SKM-1 treated with dmso at 0.1 percent for 144 hours (cell line): ENCODE results near the gene CDH19.

Experiments used
- DNase-seq: peaks from one replicate; lab custom pipeline; 2025; ENCODE audit not compliant: unreplicated experiment; lab: John Stamatoyannopoulos, UW

Gene CDH19, protein sequence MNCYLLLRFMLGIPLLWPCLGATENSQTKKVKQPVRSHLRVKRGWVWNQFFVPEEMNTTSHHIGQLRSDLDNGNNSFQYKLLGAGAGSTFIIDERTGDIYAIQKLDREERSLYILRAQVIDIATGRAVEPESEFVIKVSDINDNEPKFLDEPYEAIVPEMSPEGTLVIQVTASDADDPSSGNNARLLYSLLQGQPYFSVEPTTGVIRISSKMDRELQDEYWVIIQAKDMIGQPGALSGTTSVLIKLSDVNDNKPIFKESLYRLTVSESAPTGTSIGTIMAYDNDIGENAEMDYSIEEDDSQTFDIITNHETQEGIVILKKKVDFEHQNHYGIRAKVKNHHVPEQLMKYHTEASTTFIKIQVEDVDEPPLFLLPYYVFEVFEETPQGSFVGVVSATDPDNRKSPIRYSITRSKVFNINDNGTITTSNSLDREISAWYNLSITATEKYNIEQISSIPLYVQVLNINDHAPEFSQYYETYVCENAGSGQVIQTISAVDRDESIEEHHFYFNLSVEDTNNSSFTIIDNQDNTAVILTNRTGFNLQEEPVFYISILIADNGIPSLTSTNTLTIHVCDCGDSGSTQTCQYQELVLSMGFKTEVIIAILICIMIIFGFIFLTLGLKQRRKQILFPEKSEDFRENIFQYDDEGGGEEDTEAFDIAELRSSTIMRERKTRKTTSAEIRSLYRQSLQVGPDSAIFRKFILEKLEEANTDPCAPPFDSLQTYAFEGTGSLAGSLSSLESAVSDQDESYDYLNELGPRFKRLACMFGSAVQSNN

DNA sequence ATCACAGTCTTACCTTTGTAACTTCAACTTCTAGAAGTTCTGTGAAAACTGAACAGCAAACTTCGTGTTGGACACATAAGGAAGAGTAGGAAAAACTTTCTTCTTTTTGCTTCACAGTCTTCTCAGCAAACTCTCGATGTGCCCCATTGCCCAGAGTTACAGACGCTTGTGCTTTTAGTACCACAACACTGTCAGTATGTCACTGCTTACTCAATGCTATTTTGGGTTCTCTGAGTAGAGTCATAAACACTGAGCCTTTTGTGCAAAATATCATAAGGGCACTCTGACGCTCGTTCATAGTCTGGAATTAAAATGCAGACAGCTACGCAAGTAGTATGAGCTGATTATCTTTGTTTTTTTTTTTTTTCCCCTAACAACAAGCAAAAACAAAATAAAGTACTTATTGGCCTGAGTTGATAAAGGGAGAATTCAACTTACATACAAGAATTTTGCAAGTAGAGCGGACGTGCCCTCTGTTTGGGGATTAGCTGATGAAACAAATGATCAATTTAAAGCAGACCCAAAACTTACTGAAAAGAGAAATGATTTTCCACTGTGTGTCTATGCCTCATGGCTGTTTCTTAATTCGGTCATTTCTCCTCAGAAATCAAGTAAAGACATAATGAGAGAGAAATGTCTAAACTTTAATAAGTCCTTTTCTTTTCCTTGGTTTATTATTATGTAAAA is at the start of gene CDH19:
Gene CDH19, minus strand, starts transcription at position 150 of the 687 bp plus-strand sequence. CDS start 31,886 bp downstream, outside the sequence.
- DNase-seq: no peak

DNA sequence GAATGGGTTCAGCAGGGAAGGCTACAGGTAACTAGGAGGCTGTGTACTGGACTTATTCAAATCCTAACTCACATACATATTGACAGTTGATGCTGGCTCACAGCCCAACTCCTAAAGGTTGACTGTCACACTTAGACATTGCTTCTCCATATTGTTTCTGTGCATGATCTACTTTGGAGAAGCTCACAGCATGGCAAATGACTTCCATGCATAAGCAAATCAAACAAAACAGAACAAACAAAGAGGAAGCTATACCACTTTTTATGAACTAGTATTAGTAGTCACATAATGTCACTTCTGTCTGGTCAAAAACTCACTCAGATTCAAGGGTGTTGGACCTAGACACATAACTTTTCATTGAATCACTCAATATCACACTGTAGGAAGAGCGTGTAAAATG is 43.8 kb upstream of the CDH19 start:
- no peak for DNase-seq

DNA sequence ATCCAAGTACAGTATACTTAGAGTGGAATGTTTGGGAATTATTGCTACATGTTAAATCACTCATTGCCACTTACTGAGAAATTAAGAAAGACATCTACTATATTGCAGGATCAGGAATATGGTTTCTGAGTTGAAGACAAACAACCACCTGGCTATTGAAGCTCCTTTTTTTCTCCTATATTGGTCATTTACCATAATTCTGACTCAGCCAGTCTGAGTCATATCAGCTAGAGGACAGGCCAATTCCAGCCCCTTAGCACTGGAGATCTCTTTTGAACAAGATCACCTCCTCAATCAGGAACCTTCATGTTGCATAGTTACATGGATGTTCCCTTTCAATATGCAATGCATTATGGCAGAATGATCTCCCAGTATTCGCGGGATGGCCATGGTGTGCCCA is 42.7 kb upstream of the CDH19 start:
- no peak for DNase-seq

DNA sequence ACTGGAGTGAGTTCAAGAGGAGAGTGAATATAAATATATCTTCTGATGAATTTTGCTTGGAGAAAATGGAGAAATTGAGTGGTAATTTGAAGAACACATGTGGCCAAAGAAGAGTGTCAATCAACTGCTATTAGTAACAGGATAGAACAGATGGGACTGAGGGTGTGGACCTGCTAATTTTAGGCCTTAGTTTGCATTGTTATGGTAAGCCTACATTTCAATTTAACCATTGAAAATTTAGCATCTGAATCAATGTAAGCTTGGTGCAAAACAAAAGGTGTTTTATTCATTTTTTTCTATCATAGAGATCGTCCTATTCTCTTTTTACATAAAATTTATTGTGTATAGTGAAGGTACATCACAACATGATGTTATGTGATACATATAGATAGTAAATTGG is 42.1 kb upstream of the CDH19 start:
- no peak for DNase-seq

DNA sequence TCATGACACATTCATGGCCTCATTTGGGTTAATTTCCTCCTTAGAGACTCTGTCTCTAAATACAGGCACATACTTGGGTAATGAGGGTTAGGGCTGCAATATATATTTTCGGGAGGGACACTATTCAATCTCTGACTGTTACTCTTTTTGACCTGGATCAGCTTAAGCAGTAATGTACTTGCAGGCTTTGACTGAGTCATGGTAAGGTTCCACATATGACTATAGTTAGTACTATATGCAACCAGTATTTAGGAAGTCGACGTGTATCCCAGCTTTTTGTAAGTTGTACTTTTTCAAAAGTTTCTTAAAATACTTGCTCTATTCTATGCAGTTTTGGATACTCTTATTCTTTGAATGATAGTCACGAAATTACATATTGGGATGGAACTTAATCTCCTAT is 37.2 kb upstream of the CDH19 start:
- no peak for DNase-seq

DNA sequence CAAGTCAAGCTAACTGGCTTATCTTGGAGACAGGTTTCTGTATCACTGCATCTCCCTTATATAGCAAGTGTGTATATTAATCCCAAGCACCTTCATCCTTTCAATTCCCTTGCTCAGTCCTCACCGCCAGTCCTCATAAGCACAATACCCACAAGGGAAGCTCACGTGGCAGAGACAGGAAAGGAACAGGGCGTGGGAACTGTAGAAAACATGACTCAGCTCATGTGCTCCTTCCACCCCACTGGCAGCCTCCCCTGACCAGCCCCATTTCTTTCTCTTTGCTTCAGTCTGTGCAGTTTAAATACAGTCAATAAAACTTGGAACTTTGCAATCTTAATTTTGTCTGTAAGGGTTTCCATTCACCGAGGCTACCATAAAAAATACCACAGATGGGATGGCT is 36.5 kb upstream of the CDH19 start:
- DNase-seq: no peak

DNA sequence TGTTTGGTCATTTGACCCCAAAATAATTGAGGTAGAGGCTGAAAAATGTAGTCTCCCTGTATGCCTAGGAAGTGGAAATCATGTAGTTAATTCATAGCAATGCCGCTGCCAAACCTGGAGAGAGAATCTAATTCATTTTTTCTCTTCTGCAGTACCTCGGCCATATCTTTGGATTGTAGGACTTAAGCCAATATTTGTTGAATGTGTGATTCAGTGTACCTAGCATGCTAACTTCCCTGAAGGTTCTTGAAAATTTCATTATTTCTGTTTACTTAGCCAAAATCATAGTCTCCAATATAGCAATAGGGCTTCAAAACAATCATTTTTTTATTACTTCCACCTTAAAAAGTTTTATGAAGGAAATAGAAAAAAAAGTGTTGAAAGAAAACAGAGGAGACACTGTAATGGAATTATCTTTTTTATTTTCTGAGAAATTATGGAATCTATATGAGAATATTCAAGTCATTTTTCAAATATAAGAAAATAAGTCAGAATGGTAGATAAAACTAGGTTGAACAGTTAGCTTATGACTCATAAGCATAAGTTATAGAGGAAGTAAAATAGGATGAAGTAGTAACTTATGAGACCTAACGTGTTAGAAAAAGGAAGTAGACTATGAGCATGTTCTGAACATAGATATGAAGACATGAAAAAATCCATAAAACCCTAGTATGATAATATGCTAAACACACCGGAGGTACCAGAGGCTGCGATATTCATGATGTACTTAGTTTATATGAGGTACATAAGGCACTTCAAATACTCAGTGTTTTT is 35.2 kb upstream of the CDH19 start:
- DNase-seq: peak; percentile 65

DNA sequence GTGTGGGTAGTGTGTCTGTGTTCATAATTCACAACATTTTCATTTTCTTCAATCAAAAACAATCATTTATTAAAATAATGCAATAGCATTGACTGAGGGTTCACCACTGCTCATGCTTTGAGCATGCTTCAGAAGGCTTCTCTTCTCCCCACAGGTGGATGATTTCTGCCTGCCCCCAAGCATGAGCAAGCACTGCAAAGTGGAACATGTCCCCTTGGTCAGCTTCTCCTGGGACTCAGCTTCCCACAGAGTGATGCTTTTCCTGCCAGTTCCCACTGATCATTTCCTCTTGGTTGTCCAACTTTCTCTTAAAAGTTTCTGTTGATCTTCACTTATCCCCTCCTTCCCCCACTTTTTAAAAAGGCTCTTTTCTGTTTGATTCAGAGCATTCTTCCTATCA is 31.5 kb upstream of the CDH19 start:
- DNase-seq: no peak

DNA sequence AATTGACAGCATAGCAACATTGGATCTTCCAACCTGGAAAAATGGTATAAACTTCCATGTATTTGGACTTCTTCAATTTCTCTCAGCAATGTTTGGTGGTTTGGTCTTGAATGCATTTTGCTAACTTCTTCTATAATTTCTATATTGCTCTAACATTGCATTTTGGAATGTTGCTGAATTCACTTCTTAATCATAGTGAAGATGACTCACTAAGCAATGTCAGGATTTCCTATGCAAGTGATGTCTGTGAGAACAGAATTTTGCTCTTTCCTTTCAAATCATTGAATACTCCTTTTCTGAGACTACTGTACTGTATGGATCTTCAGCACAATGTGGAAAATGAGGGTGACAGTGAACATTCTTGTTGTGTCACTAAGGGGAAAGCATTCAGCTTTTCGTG is 28.9 kb upstream of the CDH19 start:
- no peak for DNase-seq

DNA sequence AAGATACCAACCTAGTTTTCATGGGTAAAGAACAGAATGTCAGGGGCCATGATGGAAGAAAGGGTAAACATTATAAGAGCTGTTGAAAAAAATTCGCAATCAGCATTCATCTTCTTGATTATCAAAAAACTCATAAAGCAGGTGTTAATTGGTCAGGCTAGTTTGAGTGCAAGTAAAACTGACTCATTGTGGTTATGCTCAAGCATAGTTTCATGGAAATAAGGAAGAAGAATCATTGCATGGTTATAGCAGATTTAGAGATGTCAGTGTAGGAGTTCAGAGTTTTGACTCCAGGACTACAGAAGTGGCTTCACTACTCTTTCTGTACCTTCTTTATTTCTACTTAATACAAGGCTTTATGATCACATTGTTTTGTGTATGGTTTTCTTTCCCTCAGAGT is 26.9 kb upstream of the CDH19 start:
- DNase-seq: peak; percentile 32

DNA sequence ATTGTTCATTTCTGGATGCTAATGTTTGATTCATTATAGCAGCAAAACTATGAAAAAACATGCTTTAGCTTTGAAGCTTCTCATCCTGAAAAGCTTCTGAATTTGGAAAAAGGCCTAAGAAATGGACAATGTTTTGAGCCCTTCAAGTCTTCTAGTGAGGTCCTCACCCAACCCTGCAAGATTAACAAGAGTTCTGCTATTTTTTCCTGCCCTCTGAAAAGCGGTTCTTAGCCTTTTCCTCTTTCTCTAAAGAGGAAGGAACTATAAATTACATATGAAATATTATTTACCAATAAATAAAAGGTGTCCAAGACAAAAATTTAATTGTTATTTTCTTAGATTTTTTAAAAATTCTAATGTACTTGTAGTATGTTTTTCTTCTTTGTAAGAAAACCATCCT is 19.9 kb upstream of the CDH19 start:
- DNase-seq: no peak

DNA sequence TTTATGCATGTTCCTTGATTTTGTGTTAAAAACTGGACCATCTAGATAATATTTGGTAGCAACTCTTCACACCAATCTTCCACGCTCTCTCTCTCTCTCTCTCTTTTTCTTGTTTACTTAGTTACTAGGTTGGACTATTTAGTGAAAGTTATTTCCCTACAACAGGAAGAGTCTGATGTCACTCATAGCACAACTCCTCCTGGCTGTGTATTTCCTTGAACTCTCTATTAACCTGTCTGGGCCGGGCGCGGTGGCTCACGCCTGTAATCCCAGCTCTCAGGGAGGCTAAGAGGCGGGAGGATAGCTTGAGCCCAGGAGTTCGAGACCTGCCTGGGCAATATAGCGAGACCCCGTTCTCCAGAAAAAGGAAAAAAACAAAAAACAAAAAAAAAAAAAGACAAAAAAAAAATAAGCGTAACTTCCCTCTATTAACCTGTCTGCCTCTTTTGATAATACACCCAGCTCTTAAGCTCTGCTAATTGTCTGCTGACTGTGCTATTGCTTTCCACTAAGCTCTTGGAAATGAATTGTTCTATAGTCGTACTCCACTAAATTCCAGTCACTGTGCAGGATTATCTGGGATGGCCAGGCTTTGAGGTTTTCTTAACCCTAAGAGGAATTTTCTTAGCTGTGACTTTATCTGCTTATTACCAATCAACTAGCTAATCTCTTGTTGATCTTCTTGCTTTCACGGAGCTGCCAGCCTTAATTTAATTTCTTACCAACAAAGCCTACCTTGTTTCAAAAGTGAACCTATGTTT is 18.1 kb upstream of the CDH19 start:
- DNase-seq: no peak

DNA sequence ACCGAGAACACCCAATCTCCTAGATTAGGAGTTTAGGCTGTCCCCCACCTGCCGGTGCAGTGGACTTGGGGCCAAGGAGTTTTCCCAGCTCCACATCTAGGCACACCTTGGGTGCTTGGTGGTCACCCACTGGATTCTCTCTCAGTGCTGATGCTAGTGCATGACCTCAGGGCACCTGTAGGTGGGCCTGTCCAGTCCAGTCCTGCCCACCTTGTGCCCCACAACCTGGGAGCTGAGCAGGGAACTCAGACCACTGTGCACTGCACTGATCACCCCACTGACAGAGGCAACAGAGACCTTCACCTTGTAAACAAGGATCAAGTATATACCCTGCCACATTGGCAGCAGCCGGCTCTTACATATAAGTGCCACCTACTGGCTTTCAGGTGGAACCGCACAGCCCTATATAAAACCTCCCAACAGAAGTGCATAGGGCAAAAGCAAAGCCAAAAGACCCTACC is 12.7 kb upstream of the CDH19 start:
- DNase-seq: no peak

DNA sequence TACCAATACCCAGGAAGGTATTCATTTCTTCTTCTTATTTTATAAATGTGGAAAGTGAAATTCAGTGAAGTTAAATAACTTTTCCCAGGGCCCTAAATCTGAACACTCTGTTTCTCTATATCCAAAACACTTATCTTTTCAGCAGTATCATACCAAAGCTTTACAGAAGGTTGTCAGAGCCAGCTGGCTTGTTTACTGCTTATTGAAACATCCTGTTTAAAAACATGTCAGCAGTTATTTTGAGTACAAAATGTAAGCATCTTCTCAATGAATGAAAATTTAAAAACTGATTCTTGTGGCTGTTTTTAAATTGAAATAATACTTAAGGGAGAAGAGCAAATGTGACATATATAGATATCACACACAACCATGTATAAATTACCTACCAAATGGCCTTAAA is 11.3 kb upstream of the CDH19 start:
- no peak for DNase-seq

DNA sequence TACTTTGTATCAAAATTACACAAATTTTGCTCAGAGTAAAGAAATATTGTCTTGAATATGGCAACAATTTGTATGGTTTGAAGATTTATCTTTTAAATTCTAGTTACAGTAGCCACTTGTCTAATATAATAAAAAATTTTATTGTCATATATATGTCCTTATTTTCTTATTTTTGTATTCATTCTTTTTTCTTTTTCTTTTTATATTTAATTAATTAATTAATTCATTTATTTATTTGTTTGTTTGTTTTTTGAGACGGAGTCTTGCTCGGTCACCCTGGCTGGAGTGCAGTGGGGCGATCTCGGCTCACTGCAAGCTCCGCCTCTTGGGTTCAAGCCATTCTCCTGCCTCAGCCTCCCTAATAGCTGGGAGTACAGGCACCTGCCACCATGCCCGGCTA is 3.7 kb upstream of the CDH19 start:
- no peak for DNase-seq

DNA sequence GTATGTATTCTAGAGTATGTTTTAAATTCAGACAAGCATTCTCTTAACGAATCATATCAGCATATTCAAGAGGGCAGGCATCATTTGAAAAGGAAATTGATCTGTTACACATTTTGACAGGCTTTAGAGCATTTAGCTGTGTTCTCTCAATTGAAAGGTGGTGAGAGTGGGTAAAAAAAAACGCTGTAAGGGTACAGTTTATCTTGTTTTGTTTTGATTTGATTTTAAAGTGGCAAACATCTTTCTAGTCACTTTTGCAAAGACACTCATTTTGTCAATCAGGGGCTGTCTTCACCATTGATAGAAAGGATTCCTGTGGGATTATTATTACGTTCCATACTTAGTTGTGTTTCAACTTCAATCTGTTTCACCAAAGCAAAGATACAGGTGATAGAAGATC is 2.2 kb downstream of the CDH19 start:
- no peak for DNase-seq

DNA sequence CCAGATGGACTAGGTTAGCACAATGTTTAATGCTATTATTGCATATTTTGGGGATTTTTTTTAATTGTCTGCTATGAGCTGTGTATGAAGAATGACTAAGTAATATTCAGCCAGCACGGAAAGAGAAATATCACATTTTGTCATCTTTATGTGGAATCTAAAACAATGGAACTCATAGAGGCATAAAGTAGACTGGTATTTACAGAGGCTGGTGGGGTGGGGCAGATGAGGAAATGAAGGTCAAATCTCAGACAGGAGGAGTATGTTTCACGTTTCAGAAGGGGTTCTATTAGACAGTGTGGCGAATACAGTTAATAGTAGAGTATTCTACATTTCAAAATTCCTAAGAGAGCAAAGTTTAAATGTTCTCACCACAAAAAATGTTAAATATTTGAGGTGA is 4.7 kb downstream of the CDH19 start:
- DNase-seq: no peak

DNA sequence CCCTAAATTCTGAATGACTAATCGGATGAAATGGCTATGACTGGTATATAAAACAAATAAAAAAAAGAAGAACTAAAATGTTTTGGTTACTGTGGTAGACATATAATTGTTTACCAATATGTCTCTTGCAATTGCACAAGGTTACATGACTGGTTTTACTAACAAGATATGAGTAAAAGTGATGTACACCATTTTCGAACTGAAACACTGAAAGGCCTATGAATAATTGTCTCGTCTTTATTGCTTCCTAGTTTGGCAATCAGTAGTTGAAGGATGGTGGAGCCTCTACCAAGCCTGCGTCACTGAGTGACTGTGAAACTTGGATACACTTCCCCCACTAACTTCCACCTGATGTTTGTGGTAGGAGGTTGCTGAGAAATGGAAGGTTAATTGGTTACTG is 16.5 kb downstream of the CDH19 start:
- DNase-seq: no peak

DNA sequence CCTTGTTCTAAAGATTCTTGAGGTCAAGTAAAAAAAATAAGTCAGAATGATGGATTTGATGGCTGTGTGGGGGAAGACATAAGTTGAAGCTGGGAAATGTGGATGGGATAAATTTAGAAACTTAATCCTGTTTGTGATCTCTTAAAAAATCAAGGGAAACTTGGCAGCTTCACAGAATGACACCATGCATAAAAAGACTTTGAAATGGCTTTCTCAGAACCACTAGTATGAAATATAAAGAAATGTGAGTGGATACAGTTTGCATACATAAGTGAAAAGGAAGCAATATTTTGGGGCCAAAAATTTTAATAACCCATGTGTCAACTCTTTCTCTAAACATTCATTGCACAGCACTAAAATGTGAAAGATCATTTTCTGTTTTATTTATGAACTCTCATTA is 21.7 kb downstream of the CDH19 start:
- no peak for DNase-seq

DNA sequence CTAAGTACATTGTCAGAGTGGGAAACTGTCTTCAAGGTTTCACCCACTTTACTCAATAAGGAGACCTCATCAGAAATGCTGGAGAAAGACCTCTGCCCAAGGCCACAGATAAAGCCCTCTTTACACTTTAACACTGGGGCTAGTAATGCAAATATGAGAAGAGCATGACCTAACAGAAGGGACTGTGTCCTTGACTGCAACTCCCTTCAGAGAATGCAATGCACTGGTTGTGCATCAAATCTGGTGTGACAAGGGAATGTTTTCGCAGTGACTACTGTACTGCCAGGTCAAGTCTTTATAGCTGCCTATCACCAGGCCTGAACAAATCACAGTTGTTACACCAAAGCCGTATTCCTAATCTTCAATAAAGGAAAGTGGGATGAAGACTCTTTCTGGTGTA is 28.6 kb downstream of the CDH19 start:
- DNase-seq: no peak
